Glutamatergic neuron (in vitro differentiated cells): ENCODE data around the gene VEGFC. TPM values are rescaled to one million over a fixed set of nuclear protein-coding genes. Genes with fewer than 3 reads are reported as not detected.

Experiments
- DNase-seq: peaks from one replicate; pipeline ENCODE4 v3.0.0; 2022
- H3K27ac Mint-ChIP-seq: one replicate; pipeline ENCODE4 v1.8.0; 2020; ENCODE audit warnings: mild to moderate bottlenecking, mixed read lengths, inconsistent platforms; ENCODE audit not compliant: unreplicated experiment
- H3K27me3 Mint-ChIP-seq: one replicate; pipeline ENCODE4 v1.8.0; 2020; ENCODE audit warnings: mild to moderate bottlenecking, moderate library complexity, mixed read lengths, inconsistent platforms; ENCODE audit not compliant: unreplicated experiment
- H3K36me3 Mint-ChIP-seq: one replicate; pipeline ENCODE4 v1.8.0; 2020; ENCODE audit warnings: mild to moderate bottlenecking, mixed read lengths, inconsistent platforms; ENCODE audit not compliant: unreplicated experiment
- H3K4me1 Mint-ChIP-seq: one replicate; pipeline ENCODE4 v1.8.0; 2020; ENCODE audit warnings: mild to moderate bottlenecking, low read depth, mixed read lengths, inconsistent platforms; ENCODE audit not compliant: unreplicated experiment
- H3K4me3 Mint-ChIP-seq: one replicate; pipeline ENCODE4 v1.8.0; 2020; ENCODE audit warnings: mild to moderate bottlenecking, mixed read lengths, inconsistent platforms; ENCODE audit not compliant: unreplicated experiment
- H3K9me3 Mint-ChIP-seq: one replicate; pipeline ENCODE4 v1.8.0; 2020; ENCODE audit warnings: mild to moderate bottlenecking, moderate library complexity, mixed read lengths, inconsistent platforms; ENCODE audit not compliant: unreplicated experiment
- CTCF ChIP-seq: fragments of 200-600 bp; sonication (generic); IDR thresholded peaks from one replicate; pipeline ENCODE4 v1.5.0; 2021; ENCODE audit not compliant: partially characterized antibody, unreplicated experiment
- total RNA-seq: library from RNA; stranded (reverse); fragmentation: NEBNext Ultra II Directional; extraction: Animal tissue kit (Norgen Biotek cat#: 25700); gene quantifications from one replicate; pipeline ENCODE4 v1.2.1, GENCODE V29; 2021; ENCODE audit not compliant: unreplicated experiment

Gene VEGFC
- total RNA-seq, 1 donor from 2014 or later = not detected

DNA sequence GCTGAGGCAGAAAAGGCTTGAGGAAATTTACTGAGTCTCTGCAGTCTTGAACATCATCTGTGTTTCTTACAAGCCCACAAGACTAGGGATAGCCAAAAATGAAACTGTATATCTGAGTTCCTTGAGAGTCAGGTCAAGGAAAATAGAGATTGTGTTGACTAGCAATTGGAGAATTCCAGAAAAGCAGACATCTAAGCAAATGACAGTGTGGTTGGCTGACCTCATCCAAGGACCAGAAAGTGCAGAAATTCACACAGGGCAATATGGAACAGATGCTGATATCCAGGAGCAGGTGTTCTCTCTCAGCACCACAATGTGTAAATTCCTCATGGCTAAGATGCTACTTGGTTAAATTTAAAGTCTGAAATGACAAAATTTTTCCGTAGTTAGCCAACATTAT lies 146.4 kb downstream of the VEGFC start:
- no peak for DNase-seq
- no peak for TF ChIP-seq CTCF
- H3K4me3 Mint-ChIP-seq = no peak overlapping the region
- H3K27me3 Mint-ChIP-seq = no peaks in the 10 kb centered on the region
- H3K27ac Mint-ChIP-seq = no peak overlapping the region
- H3K4me1 Mint-ChIP-seq = peaks cover 4% of the 10 kb centered on the region
- no peaks in the 10 kb centered on the region for H3K9me3 Mint-ChIP-seq
- H3K36me3 Mint-ChIP-seq = no peaks in the 10 kb centered on the region

DNA sequence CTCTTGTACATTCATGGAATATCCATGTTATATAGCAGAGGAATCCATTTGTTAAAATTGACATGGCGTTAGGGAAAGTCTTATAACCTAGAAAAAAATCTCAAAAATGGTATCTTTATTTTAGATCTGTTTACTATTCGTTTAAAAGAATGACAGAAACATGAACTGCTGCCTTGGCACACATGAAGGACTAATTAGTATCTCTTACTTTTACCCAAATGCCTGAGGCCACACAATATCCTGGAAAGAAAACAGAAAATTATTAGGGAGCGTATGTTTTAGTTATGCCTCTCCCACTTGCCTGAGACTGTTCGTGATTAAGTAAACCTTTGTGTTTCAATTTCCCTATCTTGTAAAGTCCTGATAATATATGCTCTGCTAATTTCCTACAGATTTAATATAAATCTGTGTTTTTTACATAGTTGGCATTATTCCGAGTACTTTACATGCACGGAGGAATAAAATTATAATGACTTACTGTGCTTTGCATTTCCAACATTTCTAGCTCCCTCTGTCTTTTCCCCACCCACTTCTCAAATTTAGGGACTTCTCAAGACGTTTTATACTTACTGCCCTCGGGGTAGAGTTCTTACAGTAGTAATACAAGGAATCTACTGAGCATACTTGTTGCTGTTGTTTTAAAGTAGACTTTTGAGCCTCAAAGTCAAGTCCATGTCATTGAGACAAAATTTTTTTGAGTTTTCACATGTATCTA lies 147.3 kb downstream of the VEGFC start:
- no peaks in the 10 kb centered on the region for H3K36me3 Mint-ChIP-seq
- H3K27me3 Mint-ChIP-seq = no peaks in the 10 kb centered on the region
- H3K9me3 Mint-ChIP-seq = no peaks in the 10 kb centered on the region
- no peak for TF ChIP-seq CTCF
- no peak for DNase-seq
- H3K27ac Mint-ChIP-seq = no peak overlapping the region
- peaks cover 4% of the 10 kb centered on the region for H3K4me1 Mint-ChIP-seq
- H3K4me3 Mint-ChIP-seq = no peak overlapping the region

GRCh38 chr4:176642472-176642871 lies 150.2 kb downstream of the VEGFC start:
- H3K4me1 Mint-ChIP-seq = peaks cover 4% of the 10 kb centered on the region

GRCh38 chr4:176641237-176641636 lies 151.5 kb downstream of the VEGFC start:
- Mint-ChIP-seq H3K4me1 (peaks cover 2% of the 10 kb centered on the region), H3K27ac (no peak overlapping the region), H3K27me3 (peaks cover 4% of the 10 kb centered on the region), H3K36me3 (no peaks in the 10 kb centered on the region), H3K4me3 (no peak overlapping the region), H3K9me3 (no peaks in the 10 kb centered on the region)
- DNase-seq = no peak
- no peak for TF ChIP-seq CTCF

More at GRCh38 chr4:176642472-176642871, 150.2 kb downstream of the VEGFC start:
- Mint-ChIP-seq H3K4me3 (no peak overlapping the region), H3K27me3 (peaks cover 4% of the 10 kb centered on the region), H3K27ac (no peak overlapping the region), H3K36me3 (no peaks in the 10 kb centered on the region), H3K9me3 (no peaks in the 10 kb centered on the region)
- no peak for DNase-seq
- no peak for TF ChIP-seq CTCF

DNA sequence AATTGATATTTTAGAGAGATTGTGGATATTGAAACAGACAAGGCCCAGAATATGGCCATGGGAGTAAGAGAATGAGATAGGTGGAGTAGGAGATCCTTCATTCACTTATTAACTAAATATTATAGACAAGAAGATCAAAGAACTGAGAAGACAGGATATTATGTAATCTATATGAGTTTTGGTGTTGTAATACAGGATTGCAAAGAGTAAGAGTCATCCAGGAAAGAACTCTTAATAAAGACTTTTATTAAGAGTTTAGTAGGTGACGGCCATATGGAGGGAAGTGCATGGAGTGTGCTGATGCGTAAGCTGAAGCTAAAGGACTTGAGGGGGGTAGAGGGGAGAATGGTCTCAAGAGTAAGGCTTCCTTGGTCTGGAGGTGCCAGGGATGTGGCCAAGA lies 153.7 kb downstream of the VEGFC start:
- no peak overlapping the region for H3K27ac Mint-ChIP-seq
- H3K9me3 Mint-ChIP-seq = no peaks in the 10 kb centered on the region
- peaks cover 4% of the 10 kb centered on the region for H3K4me1 Mint-ChIP-seq
- H3K27me3 Mint-ChIP-seq = peaks cover 5% of the 10 kb centered on the region
- no peaks in the 10 kb centered on the region for H3K36me3 Mint-ChIP-seq
- TF ChIP-seq CTCF = no peak
- H3K4me3 Mint-ChIP-seq = no peak overlapping the region
- no peak for DNase-seq
